Panc1 (cell line): ENCODE measurements around the gene GABARAP. TPM values are rescaled to one million over a fixed set of nuclear protein-coding genes. Genes with fewer than 3 reads are reported as not detected.
A peak's percentile ranks its signal among the peaks of the same experiment; 100 is the strongest.

Experiments used
- microRNA-seq: library from miRNA; unstranded; fragments of <30 nt; microRNA quantifications from one replicate; pipeline ENCODE4 v1.1.0, GENCODE V29; 2020; ENCODE audit not compliant: unreplicated experiment
- total RNA-seq: library from RNA; stranded (reverse); gene quantifications from one replicate; pipeline ENCODE4 v1.2.1, GENCODE V29; 2021; ENCODE audit not compliant: unreplicated experiment

Gene GABARAP
- total RNA-seq, 1 experiment from 2014 or later, result 289 TPM

Small RNA genes lying within 50 kb of the gene (microRNA-seq; reads per million reads assigned to microRNA genes)
- 4,183 reads per million, percentile 90 among the genes with 10 or more reads in this experiment for gene MIR324

Other genes with a start within 250 kb of the GABARAP start
- gene ALOX12, start 246.4 kb downstream of the GABARAP start, total RNA-seq, result not detected
- gene RNASEK, start 229.8 kb downstream of the GABARAP start, total RNA-seq, result 196 TPM
- gene BCL6B, start 219.4 kb downstream of the GABARAP start, total RNA-seq, result 0.18 TPM
- gene SLC16A13, start 206.4 kb downstream of the GABARAP start, total RNA-seq, result 13.1 TPM
- not detected for gene SLC16A11, start 198.4 kb downstream of the GABARAP start, total RNA-seq
- not detected for gene CLEC10A, start 162.2 kb downstream of the GABARAP start, total RNA-seq
- gene ASGR2, start 127.6 kb downstream of the GABARAP start, total RNA-seq, result 0.21 TPM
- 1.3 TPM for gene ASGR1, start 63.1 kb downstream of the GABARAP start, total RNA-seq
- 32.4 TPM for gene DLG4, start 22.6 kb downstream of the GABARAP start, total RNA-seq
- 305 TPM for gene ACADVL, start 22.5 kb downstream of the GABARAP start, total RNA-seq
- gene DVL2, start 7.9 kb downstream of the GABARAP start, total RNA-seq, result 84.2 TPM
- gene PHF23, start 3.0 kb downstream of the GABARAP start, total RNA-seq, result 69.3 TPM
- 132 TPM for gene CTDNEP1, start 9.3 kb upstream of the GABARAP start, total RNA-seq
- gene ELP5, start 9.8 kb upstream of the GABARAP start, total RNA-seq, result 89.5 TPM
- gene CLDN7, start 20.0 kb upstream of the GABARAP start, total RNA-seq, result 43.1 TPM
- 0.31 TPM for gene SLC2A4, start 39.3 kb upstream of the GABARAP start, total RNA-seq
- 54.9 TPM for gene YBX2, start 52.2 kb upstream of the GABARAP start, total RNA-seq
- 728 TPM for gene EIF5A, start 65.2 kb upstream of the GABARAP start, total RNA-seq
- 96.6 TPM for gene GPS2, start 72.9 kb upstream of the GABARAP start, total RNA-seq
- gene NEURL4, start 86.9 kb upstream of the GABARAP start, total RNA-seq, result 58.9 TPM
- gene ACAP1, start 94.1 kb upstream of the GABARAP start, total RNA-seq, result 2.7 TPM
- gene KCTD11, start 109.7 kb upstream of the GABARAP start, total RNA-seq, result 11.0 TPM
- gene TMEM95, start 112.7 kb upstream of the GABARAP start, total RNA-seq, result not detected
- 6.2 TPM for gene TNK1, start 138.6 kb upstream of the GABARAP start, total RNA-seq
- 32.0 TPM for gene PLSCR3, start 152.1 kb upstream of the GABARAP start, total RNA-seq
- gene TMEM256, start 161.6 kb upstream of the GABARAP start, total RNA-seq, result 35.8 TPM
- gene NLGN2, start 165.4 kb upstream of the GABARAP start, total RNA-seq, result 33.6 TPM
- not detected for gene SPEM1, start 177.9 kb upstream of the GABARAP start, total RNA-seq
- not detected for gene SPEM2, start 183.2 kb upstream of the GABARAP start, total RNA-seq
- gene SPEM3, start 186.4 kb upstream of the GABARAP start, total RNA-seq, result not detected
- 8.5 TPM for gene TMEM102, start 193.0 kb upstream of the GABARAP start, total RNA-seq
- 4.4 TPM for gene FGF11, start 197.1 kb upstream of the GABARAP start, total RNA-seq
- 14.3 TPM for gene CHRNB1, start 202.6 kb upstream of the GABARAP start, total RNA-seq
- 24.9 TPM for gene ZBTB4, start 237.2 kb upstream of the GABARAP start, total RNA-seq
- not detected for gene SLC35G6, start 239.0 kb upstream of the GABARAP start, total RNA-seq
- 181 TPM for gene POLR2A, start 241.9 kb upstream of the GABARAP start, total RNA-seq